GM18873 (cell line): ENCODE results near the gene ARL6IP4.

Experiments used
- ATAC-seq: cut with Tn5 transposase; IDR thresholded peaks from one replicate; pipeline ENCODE4 v1.9.1; 2021; ENCODE audit warnings: mild to moderate bottlenecking, moderate library complexity, moderate number of reproducible peaks; ENCODE audit not compliant: unreplicated experiment, low FRiP score

The ARL6IP4 gene

DNA sequence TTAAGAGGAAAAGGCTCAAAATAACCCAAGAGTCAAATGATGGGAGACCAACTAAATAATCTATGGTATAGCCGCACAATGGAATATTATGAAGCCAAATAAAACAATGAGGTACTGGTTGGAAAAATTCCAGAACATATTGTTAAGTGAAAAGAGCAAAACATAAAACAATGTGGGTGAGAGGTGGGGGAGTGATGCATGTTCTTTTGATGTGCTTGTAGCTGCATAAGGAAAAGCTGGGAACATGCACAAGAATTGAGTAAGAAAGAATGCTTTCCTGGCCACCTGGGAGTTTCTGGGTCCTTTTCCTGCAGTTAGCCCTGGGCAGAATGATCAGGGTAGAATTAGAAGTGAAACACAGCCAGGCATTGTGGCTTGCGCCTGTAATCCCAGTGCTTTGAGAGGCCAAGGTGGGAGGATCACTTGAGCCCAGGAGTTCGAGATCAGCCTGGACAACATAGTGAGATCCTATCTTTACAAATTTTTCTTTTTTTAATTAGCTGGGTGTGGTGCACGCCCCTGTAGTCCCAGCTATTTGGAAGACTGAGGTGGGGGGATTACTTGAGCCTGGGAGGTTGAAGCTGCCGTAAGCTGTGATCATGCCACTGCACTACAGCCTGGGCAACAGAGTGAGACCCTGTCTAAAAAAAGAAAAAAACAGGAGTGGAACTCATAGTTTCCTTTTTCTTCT is 22.1 kb upstream of the ARL6IP4 start:
- no peak for ATAC-seq

- no peak for ATAC-seq
Measured at GRCh38 chr12:122959566-122960192, 20.8 kb upstream of the ARL6IP4 start.

GRCh38 chr12:122960193-122960569 is 20.3 kb upstream of the ARL6IP4 start:
- no peak for ATAC-seq

- no peak for ATAC-seq
Measured at GRCh38 chr12:122961531-122962329, 18.8 kb upstream of the ARL6IP4 start.

- no peak for ATAC-seq
Measured at GRCh38 chr12:122963941-122964265, 16.6 kb upstream of the ARL6IP4 start.

GRCh38 chr12:122964439-122965257 is 15.8 kb upstream of the ARL6IP4 start:
- no peak for ATAC-seq

GRCh38 chr12:122965321-122965751 is 15.1 kb upstream of the ARL6IP4 start:
- ATAC-seq, result no peak

- no peak for ATAC-seq
Measured at GRCh38 chr12:122965851-122966742, 14.4 kb upstream of the ARL6IP4 start, which contains the start of gene ABCB9. ABCB9 (minus strand) TSS chr12:122966463; CDS start chr12:122960235, 6,228 bp downstream.

DNA sequence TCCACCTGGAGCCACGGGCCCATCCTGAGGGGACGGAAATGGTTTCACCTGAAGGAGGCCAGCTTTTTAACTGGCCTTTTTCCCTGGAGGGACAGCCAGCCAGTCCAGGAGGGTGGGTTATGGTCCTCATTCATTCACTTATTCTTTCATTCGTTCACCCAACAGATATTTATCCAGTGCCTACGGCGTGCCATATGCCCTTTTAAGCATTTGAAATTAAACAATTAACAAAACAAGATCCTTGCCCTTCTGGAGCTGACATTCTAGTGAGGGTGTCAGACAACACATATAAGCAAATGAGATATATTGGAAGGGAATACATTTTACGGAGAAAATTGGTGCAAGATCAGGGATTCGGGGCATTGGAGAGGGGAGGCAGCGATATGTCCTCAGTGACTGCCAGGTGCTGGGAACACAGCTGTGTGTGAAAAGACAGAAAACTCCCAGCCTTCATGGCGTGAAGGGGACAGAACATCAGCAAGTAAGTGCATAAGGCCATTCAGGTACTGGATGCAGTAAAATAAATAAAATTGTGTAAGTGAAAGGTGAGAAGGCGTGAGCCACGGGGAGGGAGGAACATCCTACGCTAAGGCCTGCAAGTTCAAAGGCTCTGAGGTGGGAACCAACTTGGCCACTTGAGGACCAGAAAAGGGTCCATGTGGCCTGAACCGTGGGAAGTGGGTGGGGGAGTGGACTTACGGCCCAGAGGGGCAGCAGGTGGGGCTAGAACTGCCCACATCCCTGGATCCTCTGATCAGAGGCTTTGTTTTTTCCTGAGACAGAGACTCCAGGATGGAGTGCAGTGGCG is 13.5 kb upstream of the ARL6IP4 start:
- ATAC-seq, result no peak

DNA sequence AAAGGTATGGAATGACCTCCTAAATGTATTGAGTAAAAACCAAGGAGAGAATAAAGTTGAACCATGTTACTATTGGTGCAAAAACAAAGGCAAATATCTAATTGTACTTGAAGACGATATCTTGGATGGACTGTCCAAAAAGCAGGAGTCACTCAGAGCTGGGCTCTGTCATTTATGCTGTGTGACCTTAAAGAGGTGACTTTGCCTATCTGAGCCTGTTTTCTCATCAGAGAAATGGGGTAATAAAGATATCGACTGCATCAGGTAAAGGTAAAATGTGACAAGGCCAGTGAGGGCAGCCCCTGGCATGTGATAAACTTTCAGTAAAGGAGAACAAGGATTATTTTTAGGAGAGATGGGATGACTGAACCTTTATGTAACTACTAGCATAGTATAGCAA is 12.4 kb upstream of the ARL6IP4 start:
- no peak for ATAC-seq

- ATAC-seq, result no peak
Measured at GRCh38 chr12:122969676-122970075, 10.8 kb upstream of the ARL6IP4 start.

DNA sequence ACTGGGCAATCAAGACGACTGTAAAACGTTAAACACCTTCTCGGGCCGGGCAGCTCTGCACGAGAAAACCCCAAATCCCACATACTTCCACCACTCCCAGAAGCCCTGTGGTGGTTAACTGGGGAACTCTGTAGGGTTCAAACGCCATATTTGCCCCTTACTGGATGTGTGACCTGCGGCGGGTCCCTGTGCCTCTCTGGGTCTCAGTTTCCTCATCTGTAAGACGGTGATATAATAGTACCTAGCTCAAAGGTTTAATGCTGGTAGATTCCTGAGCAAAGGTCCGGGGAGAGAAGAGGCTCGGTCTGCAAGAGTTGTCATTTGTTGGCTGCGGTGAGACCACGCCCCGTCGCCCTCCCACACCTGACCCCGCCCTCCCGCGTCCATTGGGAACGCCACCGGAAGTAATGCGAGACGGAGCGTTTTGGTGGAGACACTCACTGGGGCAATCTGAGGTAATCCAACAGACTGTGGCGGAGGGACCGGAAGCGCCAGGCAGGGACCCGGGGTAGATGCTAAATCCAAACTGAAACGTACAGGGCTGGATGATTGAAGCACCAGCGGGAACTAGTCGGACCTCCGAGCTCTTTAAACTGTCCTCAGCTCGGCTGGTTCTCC is 6.1 kb upstream of the ARL6IP4 start:
- ATAC-seq, result peak; percentile 66

DNA sequence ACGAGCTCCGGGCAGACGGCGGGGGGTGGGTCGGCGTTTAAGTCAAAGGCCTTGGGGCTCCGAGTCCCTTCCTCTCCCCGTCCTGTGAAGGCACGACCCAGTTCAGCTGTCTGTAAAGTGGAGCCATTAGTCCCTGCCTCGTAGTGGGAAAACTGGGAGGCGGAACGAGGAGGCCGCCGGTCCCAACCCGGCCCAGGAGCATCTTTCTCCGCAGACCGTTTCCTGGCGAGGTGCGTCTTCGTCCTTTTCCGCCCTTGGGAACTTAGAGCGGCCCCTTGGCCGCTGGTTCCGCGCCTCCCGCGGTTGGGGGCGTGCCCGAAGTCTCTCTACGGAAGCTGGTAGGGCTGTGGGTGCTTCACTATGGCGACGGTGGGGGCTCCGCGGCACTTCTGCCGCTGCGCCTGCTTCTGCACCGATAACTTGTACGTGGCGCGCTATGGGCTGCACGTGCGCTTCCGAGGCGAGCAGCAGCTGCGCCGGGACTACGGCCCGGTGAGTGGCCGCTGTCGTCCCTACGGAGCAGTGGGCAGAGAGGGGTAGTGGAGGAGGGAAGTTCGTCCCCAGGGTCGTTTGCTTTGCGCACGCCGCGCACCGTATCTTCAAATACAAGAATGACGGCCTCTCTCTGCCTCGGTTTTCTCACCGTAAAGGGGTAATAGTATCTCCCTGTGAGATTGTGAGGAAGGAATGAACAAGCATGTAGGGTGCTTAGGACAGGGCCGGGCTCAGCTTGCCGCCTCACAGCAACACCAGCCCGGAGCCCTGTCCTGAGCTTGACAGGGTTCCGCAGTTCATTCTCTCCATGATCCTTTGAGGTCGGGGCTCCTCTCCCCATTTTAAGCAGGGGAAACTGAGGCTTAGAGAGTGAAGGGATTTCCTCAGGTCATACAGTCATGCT is 5.3 kb upstream of the ARL6IP4 start, which contains the start of gene OGFOD2:
Gene OGFOD2, plus strand, starts transcription at position 353 of the 898 bp plus-strand sequence. Its CDS starts 8 bp downstream, at position 361.
- ATAC-seq, result peak; percentile 56

- no peak for ATAC-seq
Measured at GRCh38 chr12:122975790-122976647, 4.5 kb upstream of the ARL6IP4 start.

- no peak for ATAC-seq
Measured at GRCh38 chr12:122976648-122976975, 3.9 kb upstream of the ARL6IP4 start.

DNA sequence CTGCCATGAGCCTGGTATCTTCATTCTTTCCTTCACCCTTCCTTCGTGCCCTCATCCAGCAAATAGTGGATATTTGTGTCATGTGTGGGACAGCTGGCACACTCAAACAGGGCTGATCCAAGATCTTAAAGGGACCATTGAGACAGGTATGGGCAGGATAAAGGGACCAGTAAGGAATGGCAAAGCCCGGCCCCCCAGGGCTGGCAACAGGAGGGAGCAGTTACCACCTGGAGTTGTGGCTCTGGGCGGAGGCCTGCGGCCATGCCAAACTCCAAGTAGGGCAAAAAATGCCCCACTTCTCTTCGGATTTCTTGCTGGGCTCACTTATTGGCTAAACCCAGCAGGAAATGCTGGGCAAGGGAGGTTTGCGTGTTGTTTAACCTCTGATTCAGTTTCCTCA is 3.3 kb upstream of the ARL6IP4 start:
- ATAC-seq, result no peak
